ENCODE measurements around the gene USP16.
"Not testable (repeated sequence)": the region's sequence is repeated elsewhere in the genome, so short reads cannot be mapped to it uniquely, and the experiment has no call there.

USP16 gene

DNA sequence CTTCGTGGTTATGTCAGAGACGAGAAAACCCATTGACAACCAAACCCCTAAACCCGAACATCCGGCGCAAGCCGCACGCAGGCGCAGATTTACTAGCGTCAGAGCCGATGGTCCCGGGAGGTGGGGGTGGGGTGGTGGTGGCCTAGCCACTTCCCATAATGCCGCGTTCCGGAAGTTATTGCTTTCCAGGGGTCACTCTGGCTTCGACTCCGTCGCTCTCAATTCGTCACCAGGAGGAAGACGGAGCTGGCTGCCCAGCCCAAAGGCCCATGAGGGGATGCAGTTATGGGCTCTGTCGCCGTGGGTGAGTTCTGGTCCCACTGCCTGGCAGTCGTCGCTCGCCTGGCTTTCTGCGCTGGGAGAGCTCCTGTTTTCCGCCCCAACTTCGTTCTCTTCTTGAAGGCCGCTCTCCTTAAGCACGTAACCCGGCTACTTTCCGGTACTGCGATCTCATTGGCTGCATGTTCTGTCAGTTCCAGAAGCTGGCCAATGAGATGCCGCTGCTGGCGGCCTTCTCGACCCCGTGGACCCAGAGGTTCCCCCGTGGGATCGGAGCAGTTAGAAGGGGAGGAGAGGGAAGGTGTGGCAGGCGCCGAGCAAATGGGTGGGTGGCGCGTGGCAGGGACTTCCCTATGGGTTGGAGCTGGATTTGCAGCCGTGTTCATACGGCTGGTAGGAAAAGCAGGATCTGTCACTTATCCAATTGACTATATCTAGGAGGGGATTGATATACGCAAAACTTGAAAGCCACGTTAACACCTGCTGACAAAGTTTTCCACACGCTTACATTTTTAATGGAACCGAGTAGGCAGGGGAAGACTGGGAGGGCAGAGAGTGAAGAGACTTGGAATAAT lies at the start of gene USP16:
Gene USP16, plus strand, starts transcription at position 195 of the 854 bp plus-strand sequence. CDS start 3,246 bp downstream, outside the sequence.
- DNase-seq (ENCODE audit: low spot score): peak; percentile 99

DNA sequence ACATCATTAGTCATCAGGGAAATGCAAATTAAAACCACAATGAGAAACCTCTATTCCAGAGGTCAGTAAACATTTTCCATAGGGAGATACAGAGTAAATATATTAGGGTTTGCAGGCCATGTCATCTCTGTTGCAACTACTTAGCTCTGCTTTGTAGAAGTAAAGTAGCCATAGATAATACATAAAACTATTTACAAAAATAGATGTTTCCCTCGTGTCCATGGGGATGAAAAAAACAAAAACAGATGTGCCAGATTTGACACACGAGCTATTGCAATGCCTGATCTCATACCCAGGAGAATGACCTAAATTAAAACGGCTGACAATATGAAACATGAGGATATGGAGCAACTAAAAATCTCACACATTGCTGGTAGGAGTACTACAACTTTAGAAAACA lies 49.1 kb upstream of the USP16 start:
- DNase-seq (ENCODE audit: low spot score): no peak

- no peak for DNase-seq (ENCODE audit: low spot score)
Measured at GRCh38 chr21:28979092-28979491, 45.4 kb upstream of the USP16 start.

- no peak for DNase-seq (ENCODE audit: low spot score)
Measured at GRCh38 chr21:28982637-28983036, 41.8 kb upstream of the USP16 start.

DNA sequence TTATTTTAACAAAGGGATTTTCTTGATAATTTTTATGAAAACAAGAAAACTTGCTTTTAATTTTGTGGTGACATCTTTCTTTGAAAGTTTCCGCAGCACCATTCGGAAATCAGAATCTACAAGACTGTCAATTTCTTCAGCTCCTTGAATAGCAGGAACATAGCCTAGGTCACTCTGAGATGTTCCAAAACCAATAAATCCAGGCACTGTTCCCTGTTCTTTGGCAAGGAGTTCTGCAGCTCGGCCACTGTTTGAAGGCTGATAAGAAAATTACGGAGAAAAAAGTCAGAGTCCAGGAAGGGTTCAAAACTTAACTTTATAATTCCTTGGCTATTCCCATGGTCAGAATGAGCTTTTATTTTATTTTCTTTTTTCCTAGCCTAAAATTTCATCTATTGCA lies 37.8 kb upstream of the USP16 start:
- no peak for DNase-seq (ENCODE audit: low spot score)

DNA sequence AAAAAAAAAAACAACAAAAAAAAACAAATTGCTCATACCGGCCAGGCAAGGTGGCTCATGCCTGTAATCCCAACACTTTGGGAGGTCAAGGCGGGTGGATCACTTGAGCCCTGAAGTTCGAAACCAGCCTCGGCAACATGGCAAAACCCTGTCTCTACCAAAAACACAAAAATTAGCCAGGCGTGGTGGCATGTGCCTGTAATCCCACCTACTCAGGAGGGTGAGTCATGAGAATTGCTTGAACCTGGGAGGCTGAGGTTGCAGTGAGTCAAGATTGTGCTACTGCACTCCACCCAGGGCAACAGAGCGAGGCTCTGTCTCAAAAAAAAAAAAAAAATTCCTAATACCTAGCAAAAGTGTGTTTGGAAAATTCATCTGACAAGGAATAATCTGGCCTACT lies 36.3 kb upstream of the USP16 start:
- DNase-seq (ENCODE audit: low spot score): not testable (repeated sequence)

DNA sequence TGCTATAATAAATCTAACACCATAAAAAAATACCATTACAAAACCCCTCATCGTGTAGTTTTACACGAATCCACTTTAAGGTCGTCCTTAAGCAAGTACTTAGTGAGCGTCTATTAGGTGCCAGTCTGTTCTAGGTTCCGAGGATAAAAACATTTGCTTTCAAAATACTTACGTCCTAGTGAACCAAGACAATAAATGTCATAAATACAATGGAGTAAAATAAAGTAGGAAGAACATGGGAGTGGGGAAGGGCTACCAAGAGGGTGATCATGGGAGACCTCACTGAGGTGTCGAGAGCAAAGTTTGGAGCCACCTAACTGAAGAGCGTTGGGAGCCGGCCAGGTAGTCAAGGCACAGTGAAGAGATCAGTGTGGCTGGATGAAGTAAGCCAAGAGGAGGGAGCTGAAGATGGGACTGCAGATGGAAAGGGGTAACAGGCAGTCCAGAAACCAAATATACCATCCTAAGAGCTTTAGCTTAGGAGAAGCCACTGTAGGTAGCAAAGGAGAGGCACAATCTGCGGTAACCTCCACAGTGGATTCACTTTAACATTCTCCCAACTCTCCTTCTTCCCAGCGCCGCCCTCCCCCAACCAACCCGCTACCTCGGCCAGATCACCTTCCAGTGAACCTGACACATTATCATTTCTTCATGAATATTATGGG lies 32.5 kb upstream of the USP16 start:
- no peak for DNase-seq (ENCODE audit: low spot score)

- DNase-seq (ENCODE audit: low spot score): peak; percentile 98
Measured at GRCh38 chr21:28992526-28993292, 31.8 kb upstream of the USP16 start, which contains the start of gene LTN1. LTN1 (minus strand) TSS chr21:28992877; CDS start chr21:28992805, 72 bp downstream.

GRCh38 chr21:28993293-28993629 lies 31.2 kb upstream of the USP16 start:
- DNase-seq (ENCODE audit: low spot score): no peak

GRCh38 chr21:29002442-29003144 lies 21.9 kb upstream of the USP16 start:
- peak; percentile 96 for DNase-seq (ENCODE audit: low spot score)

DNA sequence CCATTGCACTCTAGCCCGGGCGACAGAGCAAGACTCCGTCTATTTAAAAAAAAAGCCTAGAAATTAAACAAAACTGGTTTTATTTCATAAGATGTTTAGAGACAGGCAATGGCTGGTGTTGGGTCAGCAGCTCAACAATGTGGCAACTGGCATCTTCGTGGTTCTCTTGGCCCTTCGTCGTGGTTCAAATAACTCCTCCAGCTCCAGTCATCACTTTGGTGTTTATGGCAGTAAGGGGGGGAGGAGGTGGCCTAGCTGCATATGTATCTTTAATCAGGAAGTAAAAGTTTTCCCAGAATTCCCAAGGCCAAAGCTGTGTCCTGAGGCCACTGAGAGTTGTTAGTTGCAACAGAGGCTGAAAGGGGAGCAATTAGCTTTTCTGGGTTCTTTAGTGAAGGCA lies 18.8 kb upstream of the USP16 start:
- no peak for DNase-seq (ENCODE audit: low spot score)

- DNase-seq (ENCODE audit: low spot score): no peak
Measured at GRCh38 chr21:29007135-29007534, 17.3 kb upstream of the USP16 start.

GRCh38 chr21:29007810-29008209 lies 16.7 kb upstream of the USP16 start:
- no peak for DNase-seq (ENCODE audit: low spot score)

DNA sequence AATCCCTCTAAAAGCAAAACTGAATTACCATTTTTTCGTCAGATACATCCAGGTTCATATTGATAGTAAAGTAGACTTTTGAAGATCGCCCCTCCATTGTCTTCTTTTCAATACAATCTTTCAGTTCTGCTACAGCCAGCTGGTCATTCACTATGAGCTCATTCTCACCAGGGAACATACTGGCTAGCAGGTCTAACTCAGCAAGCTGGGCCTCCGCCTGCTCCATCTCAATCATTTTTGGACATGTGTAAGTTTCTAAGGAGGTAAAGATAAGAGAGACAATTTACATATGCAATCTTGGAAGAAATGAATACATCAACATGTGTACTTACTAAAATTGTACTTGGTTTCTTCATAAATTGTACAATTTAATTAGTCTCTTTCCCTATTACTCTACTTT lies 16.1 kb upstream of the USP16 start:
- DNase-seq (ENCODE audit: low spot score): no peak

GRCh38 chr21:29011236-29011635 lies 13.2 kb upstream of the USP16 start:
- not testable (repeated sequence) for DNase-seq (ENCODE audit: low spot score)

DNA sequence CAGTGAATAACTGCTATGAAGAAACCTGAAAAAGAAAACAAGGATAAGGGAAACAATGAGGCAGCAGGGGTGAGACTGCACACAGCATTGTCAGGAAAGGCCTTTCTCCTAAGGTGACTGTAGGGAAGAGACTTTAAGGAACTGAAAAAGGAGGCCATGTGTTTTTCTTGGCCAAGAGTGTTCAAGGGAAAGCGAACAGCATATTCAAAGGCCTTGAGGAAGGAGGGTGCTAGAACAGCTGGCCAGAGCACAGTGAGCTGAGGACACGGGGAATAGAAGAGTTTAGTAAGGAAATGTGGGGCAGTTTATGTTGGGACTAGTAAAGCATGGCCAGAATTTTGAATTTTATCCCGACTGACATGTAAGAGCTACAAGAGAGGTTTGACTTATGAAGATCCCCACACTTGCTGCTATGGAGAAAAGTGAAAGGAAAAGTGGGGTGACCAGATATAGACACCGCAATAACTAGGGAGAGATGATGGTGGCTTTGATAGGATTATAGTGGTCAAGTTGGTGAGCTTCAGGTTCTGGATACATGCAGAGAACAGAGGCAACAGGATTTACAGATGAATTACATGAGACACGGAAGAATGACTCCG lies 6.7 kb upstream of the USP16 start:
- no peak for DNase-seq (ENCODE audit: low spot score)

DNA sequence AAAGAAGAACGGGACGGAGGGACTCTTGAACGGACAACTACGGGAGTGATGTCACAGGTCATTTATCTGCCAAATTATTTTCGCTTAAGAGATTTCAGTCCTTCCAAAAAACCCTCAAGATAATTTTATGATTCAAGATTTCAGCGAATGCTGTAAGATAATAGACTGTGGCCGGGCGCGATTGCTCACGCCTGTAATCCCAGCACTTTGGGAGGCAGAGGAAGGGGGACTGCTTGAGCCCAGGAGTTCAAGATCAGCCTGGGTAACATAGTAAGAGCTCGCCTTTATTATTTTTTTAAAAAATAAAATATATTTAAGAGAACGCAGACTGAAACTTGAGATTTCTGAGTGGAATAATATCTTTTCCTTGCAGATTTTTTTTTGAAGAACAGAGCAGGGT lies 5.9 kb upstream of the USP16 start:
- no peak for DNase-seq (ENCODE audit: low spot score)

GRCh38 chr21:29022166-29022565 lies 2.3 kb upstream of the USP16 start:
- DNase-seq (ENCODE audit: low spot score): no peak

GRCh38 chr21:29025328-29025713 lies 853 bp downstream of the USP16 start:
- no peak for DNase-seq (ENCODE audit: low spot score)

GRCh38 chr21:29029524-29029923 lies 5.1 kb downstream of the USP16 start:
- DNase-seq (ENCODE audit: low spot score): no peak

DNA sequence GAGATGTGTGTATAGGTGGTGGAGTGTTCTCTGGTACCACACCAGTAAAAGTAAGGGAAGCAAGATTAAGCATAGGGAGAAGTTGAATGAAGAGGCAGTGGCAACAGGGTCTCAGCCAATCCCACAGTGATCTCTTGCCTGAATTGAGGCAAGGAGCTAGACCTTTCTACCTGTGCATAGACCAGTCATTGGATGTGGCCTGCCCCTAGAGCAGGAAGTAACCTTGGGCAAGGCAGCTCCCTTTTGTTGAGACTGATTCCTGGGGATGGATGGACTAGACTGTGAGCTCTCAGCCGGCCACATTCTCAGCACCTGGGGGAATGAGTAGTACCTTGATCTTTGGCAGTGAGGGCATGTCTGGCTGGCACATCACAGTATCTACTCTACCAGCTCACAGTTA lies 6.4 kb downstream of the USP16 start:
- DNase-seq (ENCODE audit: low spot score): no peak

DNA sequence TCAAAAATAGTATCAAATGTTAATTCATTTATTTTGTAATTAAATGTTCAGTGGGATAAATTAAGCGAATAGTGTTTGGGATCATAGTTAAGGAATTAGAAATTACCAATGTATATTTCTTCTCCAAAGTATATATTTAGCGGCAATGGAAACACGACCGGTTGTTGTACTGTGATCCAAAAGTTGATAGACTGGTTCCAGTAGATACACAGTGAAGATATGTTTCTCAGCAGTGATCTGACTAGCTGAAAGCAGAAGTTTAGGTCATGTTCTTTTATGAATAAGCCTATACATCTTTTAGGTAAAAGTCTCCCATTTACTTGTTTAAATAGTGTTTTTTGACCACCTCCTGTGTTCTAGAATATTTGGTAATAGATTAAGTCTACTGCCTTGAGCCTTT lies 8.8 kb downstream of the USP16 start:
- DNase-seq (ENCODE audit: low spot score): no peak
